Lower leg skin (tissue), 4 donors: Measurements from ENCODE around the gene TET2. TPM values are rescaled to one million over a fixed set of nuclear protein-coding genes. Genes with fewer than 3 reads are reported as not detected.

Source experiments
- DNase-seq, 2 donors: peaks; one replicate each; pipeline ENCODE4 v3.0.0-alpha.2; 2019; ENCODE audit warnings: low spot score in 2 of 2
- H3K4me3 ChIP-seq: fragments of 200-600 bp; sonication (generic); 2 replicates; pipeline ENCODE4 v1.5.1; 2017; ENCODE audit warnings: mild to moderate bottlenecking, low read depth; ENCODE audit not compliant: poor library complexity, severe bottlenecking
- POLR2A ChIP-seq, 2 donors: fragments of 450-650 bp; IDR thresholded peaks; one replicate each; pipeline ENCODE4 v1.6.1; 2016 to 2017; ENCODE audit warnings: antibody characterized with exemption in 2 of 2, mild to moderate bottlenecking in 1 of 2, moderate library complexity in 1 of 2
- WGBS, 2 donors: methylation state at CpG; one replicate each; pipeline ENCODE4 v1.1.5; 2018; 5-methylcytosine and 5-hydroxymethylcytosine counted together
- intact Hi-C: fragments of 100-400 bp; cut with DNase I; formaldehyde crosslinking; loops from one replicate; pipeline ENCODE4 v1.15.0; 2023; ENCODE audit warnings: low total_unique reads
- total RNA-seq, 4 donors: library from RNA; depleted of rRNA; stranded (reverse); fragments of >200 nt; gene quantifications; one replicate each; pipeline ENCODE4 v1.1.0, GENCODE V29; 2016
- TF ChIP-seq, protein P1 (sequence below), 3 donors: fragments of 450-650 bp; IDR thresholded peaks; one replicate each; pipeline ENCODE4 v1.5.1; 2016; ENCODE audit warnings: antibody characterized with exemption in 3 of 3, mild to moderate bottlenecking in 3 of 3, moderate library complexity in 2 of 3

Gene TET2
- total RNA-seq, 4 donors from 2014 or later: 31.0 to 36.0 (median 32.8) TPM

DNA sequence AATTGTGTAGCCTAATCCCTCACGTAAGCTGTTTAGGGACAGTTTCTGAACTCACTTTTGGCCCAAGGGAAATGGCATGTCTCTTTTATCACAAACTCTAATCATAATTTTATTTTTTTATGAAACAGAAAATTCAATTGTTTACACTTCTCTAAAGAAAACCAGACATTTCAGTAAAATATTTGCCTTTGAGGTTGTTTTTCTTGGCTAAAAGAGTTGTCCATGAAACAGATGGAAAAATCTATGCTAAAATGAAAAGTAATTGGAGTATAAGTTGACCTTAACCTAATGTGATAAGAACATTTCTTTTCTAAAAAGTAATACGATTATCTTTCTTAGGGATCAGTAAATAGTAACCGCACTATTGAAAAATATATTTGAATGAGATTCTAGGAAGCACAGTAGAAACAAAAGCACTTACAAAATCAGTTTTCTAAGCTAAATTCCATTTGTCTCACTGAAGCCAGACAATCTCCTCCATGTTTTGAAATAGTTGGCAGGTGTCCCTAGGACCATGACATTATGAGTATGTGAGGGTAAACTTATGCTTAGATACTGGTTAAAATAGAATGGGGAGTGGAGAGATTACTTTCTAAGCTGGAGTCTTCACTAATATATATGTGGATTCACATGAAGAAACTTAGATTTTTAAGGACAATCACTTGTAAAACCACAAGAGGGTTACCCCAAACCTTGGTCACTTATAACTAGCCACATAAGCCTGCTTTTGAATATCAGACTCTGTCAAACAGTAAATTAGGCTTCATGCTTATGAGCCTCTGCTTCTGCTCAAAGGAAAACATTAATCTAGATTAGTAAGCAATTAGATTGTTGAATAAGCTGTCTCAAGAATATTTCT, 20.1 kb upstream of the TET2 start:
- no peak overlapping the region for H3K4me3 ChIP-seq
- 87 to 88% methylated on average over 3 of the region's 3 CpGs for WGBS, 2 donors
- intact Hi-C loops: no loop called here
- DNase-seq: no peak
- TF ChIP-seq POLR2A (IDR thresholded peaks at IDR 0.05): no peak
- TF ChIP-seq, protein P1, sequence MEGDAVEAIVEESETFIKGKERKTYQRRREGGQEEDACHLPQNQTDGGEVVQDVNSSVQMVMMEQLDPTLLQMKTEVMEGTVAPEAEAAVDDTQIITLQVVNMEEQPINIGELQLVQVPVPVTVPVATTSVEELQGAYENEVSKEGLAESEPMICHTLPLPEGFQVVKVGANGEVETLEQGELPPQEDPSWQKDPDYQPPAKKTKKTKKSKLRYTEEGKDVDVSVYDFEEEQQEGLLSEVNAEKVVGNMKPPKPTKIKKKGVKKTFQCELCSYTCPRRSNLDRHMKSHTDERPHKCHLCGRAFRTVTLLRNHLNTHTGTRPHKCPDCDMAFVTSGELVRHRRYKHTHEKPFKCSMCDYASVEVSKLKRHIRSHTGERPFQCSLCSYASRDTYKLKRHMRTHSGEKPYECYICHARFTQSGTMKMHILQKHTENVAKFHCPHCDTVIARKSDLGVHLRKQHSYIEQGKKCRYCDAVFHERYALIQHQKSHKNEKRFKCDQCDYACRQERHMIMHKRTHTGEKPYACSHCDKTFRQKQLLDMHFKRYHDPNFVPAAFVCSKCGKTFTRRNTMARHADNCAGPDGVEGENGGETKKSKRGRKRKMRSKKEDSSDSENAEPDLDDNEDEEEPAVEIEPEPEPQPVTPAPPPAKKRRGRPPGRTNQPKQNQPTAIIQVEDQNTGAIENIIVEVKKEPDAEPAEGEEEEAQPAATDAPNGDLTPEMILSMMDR (IDR thresholded peaks at IDR 0.05): no peak

DNA sequence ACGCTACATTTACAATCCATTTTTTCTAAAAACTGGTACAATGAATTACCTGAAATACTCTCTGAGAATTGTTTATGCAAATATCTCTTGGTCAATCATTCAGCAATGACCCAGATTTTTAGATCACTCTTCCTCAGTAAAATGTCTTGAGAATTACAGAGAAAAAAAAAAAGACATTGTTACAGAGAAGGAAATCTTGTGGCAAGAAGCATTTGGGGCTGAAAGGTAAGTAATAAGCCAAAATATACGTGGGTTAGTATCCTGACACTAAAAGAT, 19.6 kb upstream of the TET2 start:
- no peak overlapping the region for H3K4me3 ChIP-seq
- TF ChIP-seq POLR2A (IDR thresholded peaks at IDR 0.05): no peak
- TF ChIP-seq, protein P1 (IDR thresholded peaks at IDR 0.05): no peak
- WGBS, 2 donors: 76 to 84% methylated on average over 2 of the region's 2 CpGs
- intact Hi-C loops: no loop called here
- no peak for DNase-seq

DNA sequence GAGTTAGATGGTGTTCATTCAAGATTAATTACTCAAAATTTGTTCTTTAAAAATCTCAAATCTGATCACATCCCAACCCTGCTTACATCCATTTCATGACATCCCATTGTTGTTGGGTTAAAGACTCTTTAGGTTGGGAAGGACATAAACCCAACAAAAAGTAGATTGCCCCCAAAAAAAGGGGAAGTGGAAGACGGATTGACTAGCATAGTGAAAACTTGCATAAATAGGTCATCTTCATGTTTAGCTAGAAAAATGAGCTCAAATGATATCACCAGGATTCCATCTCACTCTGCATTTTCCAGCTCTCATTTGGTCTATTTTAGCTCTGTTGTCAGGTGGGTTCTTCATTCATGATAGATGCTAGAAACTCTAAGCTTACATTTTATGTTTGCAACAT, 18.5 kb upstream of the TET2 start:
- H3K4me3 ChIP-seq: no peak overlapping the region
- TF ChIP-seq, protein P1 (IDR thresholded peaks at IDR 0.05): no peak
- TF ChIP-seq POLR2A (IDR thresholded peaks at IDR 0.05): no peak
- WGBS, 2 donors: 51 to 71% methylated on average over 1 of the region's 1 CpG
- DNase-seq: no peak
- intact Hi-C loops: no loop called here

DNA sequence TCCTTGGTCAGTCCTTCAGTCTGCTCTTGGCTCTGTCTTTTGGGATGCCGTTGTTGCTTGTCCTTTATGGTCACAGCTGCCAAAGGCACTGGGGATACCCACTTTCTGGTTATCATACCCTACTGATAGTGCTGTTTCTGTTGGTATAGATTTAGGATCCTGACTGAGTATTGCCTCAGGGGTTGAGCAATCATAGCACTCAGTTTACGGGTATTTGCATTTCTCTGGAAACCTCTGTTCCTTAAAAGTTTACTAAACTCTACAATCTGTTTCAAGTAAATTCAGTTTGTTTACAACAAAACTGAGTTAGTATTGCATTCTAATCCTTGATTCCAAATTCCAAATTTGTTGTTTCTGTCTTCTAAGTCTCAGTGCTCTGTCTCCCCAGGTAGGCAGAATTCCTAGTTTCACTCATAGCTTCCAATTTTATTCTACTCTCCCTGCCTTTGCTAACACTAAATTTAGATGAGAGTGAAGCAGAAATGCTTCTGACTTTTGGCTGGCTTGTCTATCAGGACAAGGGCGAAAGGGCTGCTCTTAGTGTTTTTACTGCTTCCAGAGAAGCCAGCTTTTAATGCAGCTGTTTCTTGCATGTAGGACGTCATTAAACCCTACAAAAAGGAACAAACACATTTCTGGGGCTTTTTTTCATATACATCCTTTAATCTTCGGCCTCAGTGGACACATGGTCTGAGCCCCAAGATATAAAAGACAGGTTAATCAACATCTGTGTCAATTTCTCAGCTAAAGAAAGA, 17.2 kb upstream of the TET2 start:
- WGBS, 2 donors: 81 to 83% methylated on average over 5 of the region's 5 CpGs
- DNase-seq: no peak
- intact Hi-C loops: no loop called here
- no peak for TF ChIP-seq POLR2A (IDR thresholded peaks at IDR 0.05)
- TF ChIP-seq, protein P1 (IDR thresholded peaks at IDR 0.05): no peak
- no peak overlapping the region for H3K4me3 ChIP-seq

DNA sequence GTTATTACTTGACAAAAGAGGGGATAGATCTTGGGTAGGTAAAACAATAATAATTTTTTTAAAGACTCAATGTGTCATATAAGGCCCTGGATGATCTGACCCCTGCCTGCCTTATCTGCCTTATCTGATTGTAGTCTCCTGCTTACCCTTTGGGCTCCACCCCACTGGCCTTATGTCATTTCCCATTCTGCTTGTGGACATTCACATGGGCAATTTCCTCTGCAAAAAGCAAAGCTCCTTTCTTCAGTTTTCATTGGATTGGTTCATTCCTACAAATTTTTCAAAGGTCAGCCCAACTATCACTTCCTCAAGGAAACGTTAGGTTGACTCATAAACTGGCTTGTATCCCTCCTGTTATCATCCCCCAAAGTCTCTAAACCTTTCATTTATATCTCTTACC, 15.7 kb upstream of the TET2 start:
- no peak for DNase-seq
- no peak overlapping the region for H3K4me3 ChIP-seq
- intact Hi-C loops: no loop called here
- WGBS, 2 donors: 58 to 69% methylated on average over 1 of the region's 1 CpG
- TF ChIP-seq, protein P1 (IDR thresholded peaks at IDR 0.05): no peak
- TF ChIP-seq POLR2A (IDR thresholded peaks at IDR 0.05): no peak
